ENCODE results near the gene MAST4. TPM values are rescaled to one million over a fixed set of nuclear protein-coding genes. Genes with fewer than 3 reads are reported as not detected.
"Not testable (repeated sequence)": the region's sequence is repeated elsewhere in the genome, so short reads cannot be mapped to it uniquely, and the experiment has no call there.

Gene MAST4
- total RNA-seq, 1 donor from 2014 or later = 20.9 TPM

DNA sequence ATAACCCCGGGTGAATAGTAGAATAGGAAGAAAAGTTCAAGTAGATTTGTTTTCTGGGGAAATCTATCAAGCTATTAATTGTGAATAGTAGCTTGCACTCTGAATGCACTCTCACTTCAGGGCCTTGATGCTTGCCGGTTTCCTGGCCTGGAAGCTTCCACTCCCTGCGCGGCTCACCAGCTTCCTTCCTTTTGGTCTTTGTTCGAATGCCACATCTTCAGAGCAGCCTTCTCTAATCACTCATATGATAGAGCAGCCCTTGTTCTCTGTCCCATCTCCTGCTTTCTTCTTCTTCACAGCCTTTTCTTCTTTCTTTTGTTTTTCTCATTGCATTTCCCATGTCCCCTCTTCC is 146.7 kb downstream of the MAST4 start:
- DNase-seq (ENCODE audit: low spot score) = no peak

DNA sequence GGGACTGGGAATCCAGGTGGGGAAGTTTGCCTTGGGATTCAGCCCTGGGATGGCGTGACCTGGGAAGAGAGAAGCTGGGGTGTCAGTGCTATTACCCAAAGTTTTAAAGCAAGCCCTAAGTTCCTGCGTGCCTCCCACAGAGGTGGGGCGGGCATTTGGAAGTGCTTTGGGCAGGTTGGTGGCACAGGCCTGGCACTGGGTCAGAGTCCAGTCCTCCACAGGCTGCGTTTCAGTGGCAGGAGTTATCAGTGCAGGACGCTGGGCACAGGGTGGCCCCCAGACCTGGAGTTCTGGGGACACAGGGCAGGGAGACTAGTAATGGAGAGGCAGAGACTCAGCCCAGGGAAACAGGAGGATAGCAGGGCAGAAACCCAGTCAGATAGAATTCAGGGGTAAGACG is 147.2 kb downstream of the MAST4 start:
- DNase-seq (ENCODE audit: low spot score) = no peak

DNA sequence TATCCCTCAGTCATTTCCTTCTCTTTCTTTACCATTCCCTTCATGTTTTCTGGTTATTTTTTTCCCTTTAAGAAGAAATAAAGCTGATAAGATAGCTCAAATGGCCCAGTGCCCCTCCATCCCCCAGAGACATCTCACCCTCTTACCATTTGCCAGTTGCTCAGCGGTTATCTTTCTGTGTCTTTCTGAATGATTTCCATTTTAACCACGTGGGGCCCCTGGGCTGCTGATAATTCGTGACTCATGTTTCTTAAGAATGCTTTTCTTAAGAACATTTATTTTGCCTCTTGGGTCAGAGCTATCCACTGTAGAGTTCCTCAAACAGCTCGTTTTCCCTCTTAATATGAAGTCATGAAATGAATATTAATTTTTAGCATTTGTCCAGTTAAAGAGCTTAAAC is 147.8 kb downstream of the MAST4 start:
- DNase-seq (ENCODE audit: low spot score) = peak; percentile 76

DNA sequence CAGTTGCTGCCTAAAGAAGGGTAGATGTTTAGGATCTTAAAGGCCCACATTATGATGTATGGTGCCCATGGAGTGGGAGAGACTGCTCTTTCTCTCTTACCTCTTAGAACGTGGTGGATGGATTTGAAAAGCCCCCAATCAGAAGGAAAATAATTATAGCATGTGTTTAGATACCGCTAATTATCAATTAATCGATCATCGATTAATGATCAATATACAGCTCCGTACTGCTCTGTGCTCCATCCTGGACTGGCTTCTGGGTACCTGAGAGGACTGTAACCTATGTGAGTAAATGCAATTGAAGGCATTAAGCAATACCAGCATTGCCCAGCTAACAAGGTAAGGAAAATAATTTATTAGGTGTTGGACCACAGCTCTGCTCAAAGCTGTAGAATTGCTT is 149.1 kb downstream of the MAST4 start:
- no peak for DNase-seq (ENCODE audit: low spot score)

DNA sequence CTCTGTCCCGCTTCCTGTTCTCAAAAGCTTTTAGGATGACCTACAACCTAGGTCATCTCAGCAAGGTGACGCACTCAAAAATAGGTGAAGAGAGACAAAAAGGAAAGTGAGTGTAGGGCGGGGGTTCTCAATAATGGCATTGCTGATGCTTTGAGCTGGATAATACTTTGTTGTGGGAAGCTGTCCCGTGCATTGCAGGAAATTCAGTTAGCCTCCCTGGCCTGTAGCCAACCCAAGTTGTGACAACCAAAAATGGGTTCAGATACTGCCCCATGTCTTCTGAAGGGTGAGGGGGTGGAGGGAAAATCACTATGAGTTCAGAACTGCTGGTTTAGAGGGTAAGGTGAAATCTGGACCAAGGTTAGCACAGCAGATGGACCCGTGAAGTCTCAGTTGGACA is 151.4 kb downstream of the MAST4 start:
- DNase-seq (ENCODE audit: low spot score) = no peak

DNA sequence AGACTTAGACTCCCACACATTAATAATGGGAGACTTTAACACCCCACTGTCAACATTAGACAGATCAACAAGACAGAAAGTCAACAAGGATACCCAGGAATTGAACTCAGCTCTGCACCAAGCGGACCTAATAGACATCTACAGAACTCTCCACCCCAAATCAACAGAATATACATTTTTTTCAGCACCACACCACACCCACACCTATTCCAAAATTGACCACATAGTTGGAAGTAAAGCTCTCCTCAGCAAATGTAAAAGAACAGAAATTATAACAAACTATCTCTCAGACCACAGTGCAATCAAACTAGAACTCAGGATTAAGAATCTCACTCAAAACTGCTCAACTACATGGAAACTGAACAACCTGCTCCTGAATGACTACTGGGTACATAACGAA is 156.5 kb downstream of the MAST4 start:
- DNase-seq (ENCODE audit: low spot score) = not testable (repeated sequence)

DNA sequence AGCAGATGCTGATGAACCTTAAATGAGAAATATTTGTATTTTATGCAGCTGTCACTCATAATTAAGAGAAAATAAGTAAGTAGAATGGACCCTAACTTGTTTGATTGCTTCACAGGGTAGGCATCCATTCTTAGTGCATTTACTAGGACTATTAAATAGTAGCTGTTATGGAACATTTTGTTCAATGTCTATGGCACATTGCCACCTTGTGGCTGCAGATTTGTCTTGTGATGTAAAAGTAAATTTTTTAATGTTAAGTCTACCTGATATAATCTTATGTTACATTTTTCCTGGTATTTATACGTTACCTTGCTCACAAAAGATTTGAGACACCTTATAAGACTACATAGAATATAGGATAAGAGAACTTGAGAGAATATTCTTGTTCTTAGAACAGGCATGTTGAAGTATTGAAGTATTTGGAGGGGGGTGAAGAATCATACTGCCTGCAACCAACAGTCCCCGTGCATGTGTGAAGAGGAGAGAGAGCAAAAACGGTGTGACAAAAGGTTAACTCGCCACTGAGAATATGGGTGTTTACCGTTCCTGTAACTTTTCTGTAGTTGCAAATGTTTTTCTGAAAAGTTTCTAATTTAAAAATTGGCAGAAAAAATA is 161.1 kb downstream of the MAST4 start:
- peak; percentile 73 for DNase-seq (ENCODE audit: low spot score)

DNA sequence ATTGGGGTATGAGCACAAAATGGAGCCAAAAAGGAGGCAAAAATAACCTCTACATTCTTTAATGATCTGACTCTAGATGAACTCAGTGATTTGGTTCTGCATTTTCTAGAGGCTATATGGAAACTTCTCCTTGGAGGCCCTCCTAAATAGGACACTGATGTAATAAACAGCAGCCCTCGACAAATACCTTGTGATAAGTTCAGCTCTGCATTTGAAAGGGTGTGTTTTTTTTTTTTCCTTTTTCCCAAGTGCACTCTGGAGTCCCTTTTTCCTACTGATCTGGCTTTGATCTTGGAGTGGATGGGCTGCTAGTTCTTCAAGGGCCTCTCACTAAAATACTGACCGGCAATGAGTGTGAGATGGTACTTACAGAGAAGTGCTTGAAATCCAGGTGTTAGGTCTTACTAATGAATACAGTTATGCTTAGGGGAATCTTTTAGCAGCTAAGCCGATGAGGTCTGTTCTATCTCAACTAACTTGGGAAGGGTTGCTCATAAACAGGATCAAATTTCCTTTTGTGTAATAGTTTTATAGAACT is 161.7 kb downstream of the MAST4 start:
- DNase-seq (ENCODE audit: low spot score) = peak; percentile 22

DNA sequence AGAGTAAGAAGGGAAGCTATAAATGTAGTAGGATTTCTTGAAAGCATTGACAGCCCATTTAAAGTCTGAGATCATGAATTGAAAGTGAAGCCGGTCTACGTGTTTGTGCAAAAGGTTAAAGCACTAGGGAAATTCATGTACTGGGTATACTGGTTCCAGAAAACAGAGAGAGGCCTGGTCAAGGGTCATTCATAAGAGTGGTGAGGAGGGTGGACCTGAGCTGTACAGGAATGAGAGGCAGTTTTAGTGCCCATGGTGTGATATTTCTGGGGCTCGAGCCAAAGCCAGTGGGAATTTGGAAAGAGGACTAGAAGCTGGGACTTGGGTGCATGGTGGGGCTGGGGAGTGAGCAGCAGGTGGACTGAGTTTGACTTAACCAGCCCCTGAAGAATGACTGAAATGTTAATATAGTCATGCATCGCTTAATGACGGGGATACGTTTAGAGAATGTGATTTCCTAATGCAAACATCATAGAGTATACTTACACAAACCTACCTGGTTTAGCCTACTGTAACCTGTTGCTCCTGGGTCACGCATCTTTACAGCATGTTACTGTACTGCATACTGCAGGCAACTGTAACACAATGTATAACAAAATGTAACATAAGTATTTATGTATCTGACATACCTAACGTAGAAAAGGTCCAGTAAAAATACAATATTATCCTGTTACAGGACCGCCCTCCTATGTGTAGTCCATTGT is 173.0 kb downstream of the MAST4 start:
- no peak for DNase-seq (ENCODE audit: low spot score)

DNA sequence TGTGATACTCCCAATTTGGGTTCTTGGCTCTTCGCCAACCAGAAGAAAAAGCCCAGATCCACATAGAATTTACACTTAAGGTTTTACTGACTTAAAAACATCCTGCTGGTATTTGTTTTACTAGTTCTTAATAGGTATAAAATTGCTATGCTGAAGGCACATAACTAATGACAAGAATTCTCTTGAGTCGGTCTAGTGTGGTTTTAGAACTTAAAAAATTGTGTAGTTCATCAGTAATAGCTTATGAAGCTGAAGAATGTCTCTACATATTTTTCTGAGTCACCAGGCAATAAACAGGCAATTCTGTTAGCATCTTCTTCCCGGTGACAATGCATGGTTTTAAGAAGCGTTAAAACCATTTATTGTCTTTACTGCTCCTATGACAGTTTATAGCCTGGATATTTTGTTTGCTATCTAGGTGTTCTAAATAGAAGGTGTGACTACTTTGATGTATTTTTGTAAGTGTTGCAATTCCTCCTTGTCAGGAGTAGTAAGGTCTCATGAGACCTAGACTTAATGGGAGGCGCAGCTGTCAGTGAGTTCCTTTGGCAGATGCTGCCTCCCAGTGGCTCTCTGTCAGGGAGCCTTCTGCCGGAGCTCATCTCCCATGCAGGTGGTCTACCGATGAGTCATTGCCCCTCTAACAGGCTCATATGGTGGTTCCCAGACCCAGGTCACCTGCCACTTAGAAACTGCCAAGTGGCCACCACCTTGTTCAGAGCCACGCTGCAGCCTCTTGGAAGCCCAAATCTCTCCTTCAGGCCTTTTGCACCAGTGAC is 173.8 kb downstream of the MAST4 start:
- peak; percentile 21 for DNase-seq (ENCODE audit: low spot score)

DNA sequence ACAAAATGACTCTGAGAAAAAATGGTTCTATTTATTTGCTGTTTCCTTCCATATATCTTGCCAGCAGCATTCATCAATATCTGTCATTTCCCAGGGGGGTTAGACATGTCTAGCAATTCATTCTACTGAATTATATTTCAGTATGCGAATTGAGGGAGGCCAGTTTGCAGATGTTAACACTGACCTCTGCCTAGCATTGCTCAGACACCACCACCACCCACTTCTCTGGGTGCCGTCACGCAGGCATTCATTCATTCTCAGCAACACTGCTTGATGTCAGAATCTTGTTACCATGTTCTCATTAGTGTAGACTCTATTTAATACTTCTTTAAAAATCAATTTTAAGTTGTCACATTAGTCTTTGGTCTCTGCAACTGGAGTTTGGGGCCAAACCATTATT is 181.7 kb downstream of the MAST4 start:
- no peak for DNase-seq (ENCODE audit: low spot score)

DNA sequence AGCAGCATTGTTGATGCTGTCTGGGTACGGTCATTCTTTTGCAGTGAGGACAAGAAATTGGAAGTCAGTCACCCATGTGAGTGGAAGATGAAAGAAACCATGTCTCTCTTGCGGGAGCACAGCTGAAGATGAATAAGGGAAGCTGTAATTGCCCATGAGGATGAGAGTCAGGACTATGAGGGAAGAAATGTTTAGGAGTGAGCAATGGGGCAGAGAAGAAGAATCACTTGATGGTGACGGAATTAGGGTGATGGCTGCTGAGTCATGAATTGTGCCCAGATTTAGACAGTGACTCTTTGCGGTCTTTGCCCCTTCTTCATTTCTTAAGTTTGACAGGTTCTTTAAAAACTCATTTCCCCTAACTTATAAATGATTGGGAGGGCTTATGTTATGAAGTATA is 183.3 kb downstream of the MAST4 start:
- no peak for DNase-seq (ENCODE audit: low spot score)

DNA sequence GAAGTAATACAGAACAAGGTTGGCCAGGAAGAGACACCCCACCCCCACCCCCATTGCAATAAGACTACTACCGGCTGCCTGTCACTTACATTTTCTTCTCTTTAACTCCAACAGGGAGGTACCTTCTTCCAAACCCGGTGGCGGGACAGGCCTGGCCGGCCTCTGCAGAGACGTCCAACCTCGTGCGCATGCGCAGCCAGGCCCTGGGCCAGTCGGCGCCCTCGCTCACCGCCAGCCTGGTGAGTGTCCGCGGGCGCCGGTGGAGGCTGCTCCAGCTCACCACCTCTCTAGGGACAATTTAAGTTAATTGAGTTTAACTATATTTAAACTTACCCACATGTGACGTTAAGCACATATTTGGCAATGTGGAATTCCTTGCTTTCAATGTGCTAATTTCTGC is 192.4 kb downstream of the MAST4 start:
- no peak for DNase-seq (ENCODE audit: low spot score)

DNA sequence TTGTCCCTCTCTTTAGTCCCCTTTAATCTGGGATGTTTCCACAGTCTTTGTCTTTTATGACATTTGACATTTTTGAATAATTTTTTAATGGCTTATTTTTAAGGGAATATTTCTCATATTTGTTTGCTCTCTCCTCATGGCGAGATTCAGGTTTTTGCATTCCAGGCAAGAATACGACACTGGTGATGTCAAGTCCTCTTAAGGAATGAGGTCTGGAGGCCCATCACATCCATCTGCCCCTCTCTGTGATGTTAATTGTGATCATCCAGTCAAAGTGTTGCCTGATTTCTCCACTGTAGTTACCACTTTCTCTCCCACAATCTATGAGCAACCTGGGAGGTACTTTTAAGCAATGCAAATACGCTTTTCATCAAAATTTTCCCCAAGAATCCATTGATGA is 193.2 kb downstream of the MAST4 start:
- DNase-seq (ENCODE audit: low spot score) = no peak

DNA sequence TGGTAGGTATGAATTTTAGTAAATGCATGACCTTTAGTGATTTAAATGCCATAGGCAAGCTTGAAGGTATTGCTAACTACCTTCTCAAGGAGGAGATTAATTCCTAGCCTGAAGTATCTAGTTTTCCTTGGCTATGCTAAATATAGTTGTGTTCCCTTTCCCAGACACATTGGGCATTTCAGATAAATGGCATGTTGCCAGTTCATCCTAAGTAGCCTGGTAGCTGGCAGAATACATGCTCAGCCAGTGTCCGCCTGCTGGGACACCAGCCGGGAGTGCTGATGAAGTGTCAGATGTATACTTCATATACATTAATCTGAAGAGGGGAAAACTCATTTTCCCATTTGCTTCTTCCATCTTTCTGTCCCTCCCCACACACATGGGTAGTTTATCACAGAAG is 196.9 kb downstream of the MAST4 start:
- no peak for DNase-seq (ENCODE audit: low spot score)

DNA sequence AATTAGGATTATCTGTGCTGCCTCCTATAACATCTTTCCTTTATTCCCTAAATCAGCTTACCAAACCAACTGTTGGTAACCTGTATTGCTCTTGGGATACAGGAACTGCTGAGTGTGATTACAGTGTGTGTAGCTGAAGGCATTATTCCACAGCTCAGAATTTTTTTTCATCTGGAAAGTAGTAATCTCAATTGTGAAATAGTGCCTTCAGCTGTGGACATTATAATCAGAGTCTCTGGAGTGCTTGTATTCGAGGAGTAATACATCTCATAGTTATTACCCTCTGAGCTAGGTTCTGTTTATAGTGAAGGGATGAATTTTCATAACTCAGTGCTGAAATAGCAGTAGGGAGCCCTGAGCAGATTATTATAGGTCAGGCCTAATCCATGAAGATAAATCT is 199.5 kb downstream of the MAST4 start:
- no peak for DNase-seq (ENCODE audit: low spot score)

DNA sequence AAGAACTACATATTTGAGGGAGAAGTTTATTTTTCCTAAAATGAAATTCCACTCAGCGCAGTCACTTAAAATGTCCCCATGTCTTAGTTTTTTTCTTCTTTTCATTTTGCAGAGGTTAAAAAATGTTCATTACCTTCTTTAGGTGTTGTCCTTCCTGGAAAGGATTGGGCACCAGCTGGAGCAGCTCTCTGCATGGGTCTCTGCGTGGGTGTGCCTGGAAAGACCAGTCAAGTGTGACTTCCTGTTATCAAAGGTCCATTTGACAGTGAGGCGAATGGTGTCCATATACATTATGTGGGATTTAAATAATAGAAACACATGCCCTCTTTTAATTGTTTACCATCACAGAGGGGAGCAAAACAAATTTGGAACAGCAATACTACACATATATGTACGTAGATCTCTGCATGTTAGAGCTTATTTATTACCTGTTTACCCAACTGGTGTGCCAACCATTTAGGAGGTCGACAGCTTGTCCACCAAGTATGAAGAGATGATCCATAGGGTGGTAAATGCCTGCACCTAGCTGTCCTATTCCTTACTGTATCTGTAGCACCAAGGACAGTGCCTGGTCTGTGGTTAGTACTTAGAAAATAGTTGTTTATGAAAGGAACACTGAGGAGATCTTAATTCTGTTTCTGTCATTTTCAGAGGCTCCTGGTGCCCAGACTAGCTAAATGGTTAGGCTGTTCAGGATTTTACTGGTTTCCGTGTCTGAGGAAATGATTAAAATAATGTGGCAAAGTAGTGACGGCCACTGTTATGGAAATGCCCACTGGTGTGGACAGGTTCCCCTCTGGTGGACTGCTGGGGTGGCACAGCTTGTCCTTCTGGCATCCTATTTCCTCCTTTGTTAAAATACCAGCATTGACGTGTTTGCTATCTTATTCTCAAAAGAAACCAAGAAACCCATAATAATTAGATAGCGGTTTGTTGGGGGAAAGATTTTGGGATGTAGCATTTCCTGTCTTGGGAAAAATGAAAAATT is 200.4 kb downstream of the MAST4 start:
- no peak for DNase-seq (ENCODE audit: low spot score)

DNA sequence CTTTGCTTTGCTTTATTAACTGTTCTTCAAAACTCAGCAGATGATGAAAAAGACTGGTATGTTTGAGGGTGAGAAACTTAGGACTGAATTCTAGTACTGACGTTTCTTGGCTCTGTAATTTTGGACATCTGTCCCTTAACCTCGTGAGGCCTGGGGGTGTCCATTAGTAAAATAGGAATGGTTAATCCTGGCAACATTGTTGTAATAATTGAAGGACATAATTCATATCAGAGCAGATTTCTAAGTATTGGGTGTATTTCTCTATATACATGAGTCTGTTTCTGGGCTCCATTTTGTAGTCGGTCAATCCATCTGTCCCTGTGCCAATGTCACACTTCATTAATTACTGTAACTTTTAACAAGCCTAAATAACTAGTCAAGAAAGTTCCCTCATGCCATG is 206.7 kb downstream of the MAST4 start:
- DNase-seq (ENCODE audit: low spot score) = no peak

DNA sequence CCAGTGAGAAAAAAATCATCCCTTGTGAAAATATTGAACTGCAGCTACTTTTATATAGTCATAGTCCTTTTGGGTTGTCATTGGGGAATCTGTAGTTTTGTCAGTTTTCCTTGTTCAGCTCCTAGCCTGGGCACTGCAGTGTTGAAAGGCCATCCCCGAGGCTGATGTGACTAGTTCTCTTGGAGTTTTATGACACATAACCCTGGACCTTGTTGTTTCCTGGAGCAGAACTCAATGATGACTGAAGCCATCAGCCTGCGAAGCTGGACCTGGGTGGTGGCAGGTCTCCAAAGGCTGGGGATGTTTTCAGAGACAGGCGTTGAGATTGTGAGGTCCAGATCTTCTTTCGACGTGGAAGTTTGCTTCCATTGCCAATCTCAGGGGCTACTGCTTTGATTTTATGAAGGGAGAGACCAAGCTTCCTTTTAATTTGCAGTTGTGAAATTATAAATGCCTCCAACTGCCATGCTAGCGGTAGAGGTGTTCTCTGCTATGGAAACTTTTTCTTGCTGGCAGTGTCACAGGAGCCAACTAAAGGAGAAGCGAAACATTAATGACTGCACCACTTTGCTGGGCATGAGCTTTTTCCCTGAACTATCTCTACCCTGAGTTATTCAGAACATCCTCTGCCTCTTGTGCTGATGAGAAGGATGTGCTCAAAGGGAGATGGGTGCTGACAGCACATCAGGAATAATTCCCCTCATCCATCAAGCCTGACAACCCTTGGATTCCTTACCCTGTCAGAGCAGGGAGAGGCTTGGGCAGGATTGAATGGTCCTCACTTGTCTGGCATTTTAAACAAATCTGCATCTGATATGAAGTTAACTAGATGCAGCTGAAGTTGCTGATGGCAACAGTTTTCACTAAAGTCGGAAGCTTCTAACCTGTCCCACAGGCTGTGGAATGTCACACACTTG is 209.6 kb downstream of the MAST4 start:
- DNase-seq (ENCODE audit: low spot score) = no peak

DNA sequence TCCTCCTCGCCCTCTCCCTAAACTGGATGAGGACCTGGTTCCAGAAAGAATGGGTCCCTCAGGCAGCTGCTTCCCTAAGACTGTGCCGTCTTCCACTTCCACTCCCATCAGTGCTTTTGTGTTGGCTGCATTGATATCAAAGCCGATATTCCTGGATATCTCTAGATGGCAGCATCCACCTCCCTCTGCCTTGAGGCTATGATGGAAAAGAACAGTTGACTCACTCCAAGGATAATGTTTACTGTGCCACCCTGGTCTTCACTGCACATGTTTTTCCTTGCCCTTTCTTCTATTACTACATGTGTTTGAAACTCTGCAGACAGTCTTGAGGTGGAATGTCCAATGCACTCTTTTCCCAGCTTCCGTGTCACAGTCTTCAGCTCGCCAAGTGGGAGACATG is 211.6 kb downstream of the MAST4 start:
- peak; percentile 56 for DNase-seq (ENCODE audit: low spot score)

Measured in umbilical cord (tissue), 2 donors.